Measurements from ENCODE around the gene ELOVL5.
"Not testable (repeated sequence)": the region's sequence is repeated elsewhere in the genome, so short reads cannot be mapped to it uniquely, and the experiment has no call there.

- TF ChIP-seq, protein P1, sequence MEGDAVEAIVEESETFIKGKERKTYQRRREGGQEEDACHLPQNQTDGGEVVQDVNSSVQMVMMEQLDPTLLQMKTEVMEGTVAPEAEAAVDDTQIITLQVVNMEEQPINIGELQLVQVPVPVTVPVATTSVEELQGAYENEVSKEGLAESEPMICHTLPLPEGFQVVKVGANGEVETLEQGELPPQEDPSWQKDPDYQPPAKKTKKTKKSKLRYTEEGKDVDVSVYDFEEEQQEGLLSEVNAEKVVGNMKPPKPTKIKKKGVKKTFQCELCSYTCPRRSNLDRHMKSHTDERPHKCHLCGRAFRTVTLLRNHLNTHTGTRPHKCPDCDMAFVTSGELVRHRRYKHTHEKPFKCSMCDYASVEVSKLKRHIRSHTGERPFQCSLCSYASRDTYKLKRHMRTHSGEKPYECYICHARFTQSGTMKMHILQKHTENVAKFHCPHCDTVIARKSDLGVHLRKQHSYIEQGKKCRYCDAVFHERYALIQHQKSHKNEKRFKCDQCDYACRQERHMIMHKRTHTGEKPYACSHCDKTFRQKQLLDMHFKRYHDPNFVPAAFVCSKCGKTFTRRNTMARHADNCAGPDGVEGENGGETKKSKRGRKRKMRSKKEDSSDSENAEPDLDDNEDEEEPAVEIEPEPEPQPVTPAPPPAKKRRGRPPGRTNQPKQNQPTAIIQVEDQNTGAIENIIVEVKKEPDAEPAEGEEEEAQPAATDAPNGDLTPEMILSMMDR (IDR thresholded peaks at IDR 0.05) = not testable (repeated sequence)
- not testable (repeated sequence) for TF ChIP-seq POLR2A (IDR thresholded peaks at IDR 0.05)
Observed at GRCh38 chr6:53305506-53306005, 43.2 kb downstream of the ELOVL5 start.
